OCI-LY7 (cell line): ENCODE data around the gene GXYLT2. TPM values are rescaled to one million over a fixed set of nuclear protein-coding genes. Genes with fewer than 3 reads are reported as not detected.
A peak's percentile ranks its signal among the peaks of the same experiment; 100 is the strongest.
"Not testable (repeated sequence)": the region's sequence is repeated elsewhere in the genome, so short reads cannot be mapped to it uniquely, and the experiment has no call there.

Experiments
- BruUV-seq: library from RNA; stranded (reverse); fragments of 400-500 nt; replicated peaks from 2 replicates; lab custom pipeline; 2021; lab: Mats Ljungman, UMichigan
- CTCF ChIA-PET: fragments of 300-600 bp; sonication (Branson Sonifier 250); formaldehyde crosslinking; loops from one replicate; lab custom pipeline; 2022; ENCODE audit warnings: antibody characterized with exemption; ENCODE audit not compliant: unreplicated experiment; lab: Charles Lee
- POLR2A ChIA-PET: fragments of 300-600 bp; sonication (Branson Sonifier 250); formaldehyde crosslinking; loops from one replicate; lab custom pipeline; 2022; ENCODE audit warnings: antibody characterized with exemption; lab: Charles Lee
- DNase-seq: peaks from one replicate; pipeline ENCODE4 v3.0.0-alpha.2; 2015; ENCODE audit warnings: low spot score
- H2AFZ ChIP-seq: fragments of 200-600 bp; sonication (generic), shearing (Covaris generic); 2 replicates; pipeline ENCODE4 v1.6.1; 2014; ENCODE audit warnings: mild to moderate bottlenecking, antibody characterized with exemption, low read length, moderate library complexity
- H3K27ac ChIP-seq: fragments of 200-600 bp; sonication (generic); 2 replicates; pipeline ENCODE4 v1.5.1; 2014; ENCODE audit warnings: mixed run types, low read depth, mild to moderate bottlenecking, moderate library complexity, low read length, inconsistent platforms; ENCODE audit not compliant: poor library complexity, severe bottlenecking
- H3K36me3 ChIP-seq: fragments of 200-600 bp; sonication (generic); 2 replicates; pipeline ENCODE4 v1.6.1; 2014; ENCODE audit warnings: mild to moderate bottlenecking, antibody characterized with exemption, low read length, moderate library complexity, mixed read lengths; ENCODE audit not compliant: insufficient read depth
- H3K4me1 ChIP-seq: fragments of 200-600 bp; sonication (generic); 2 replicates; pipeline ENCODE4 v1.5.1; 2014; ENCODE audit warnings: mild to moderate bottlenecking, low read length; ENCODE audit not compliant: insufficient read depth, poor library complexity, severe bottlenecking
- H3K4me2 ChIP-seq: fragments of 200-600 bp; sonication (generic); 2 replicates; pipeline ENCODE4 v1.6.1; 2014; ENCODE audit warnings: mild to moderate bottlenecking, low read length
- H3K4me3 ChIP-seq: fragments of 200-600 bp; sonication (generic); 2 replicates; pipeline ENCODE4 v1.5.1; 2014; ENCODE audit warnings: mild to moderate bottlenecking, low read depth, low read length; ENCODE audit not compliant: poor library complexity, severe bottlenecking
- H3K79me2 ChIP-seq: fragments of 200-600 bp; sonication (generic); 2 replicates; pipeline ENCODE4 v1.6.1; 2016; ENCODE audit warnings: low read depth, mild to moderate bottlenecking, low read length, moderate library complexity, mixed read lengths; ENCODE audit not compliant: insufficient read depth
- H3K9me2 ChIP-seq: fragments of 200-600 bp; sonication (generic); 2 replicates; pipeline ENCODE4 v1.6.1; 2016; ENCODE audit warnings: mild to moderate bottlenecking, low read length, mixed read lengths; ENCODE audit not compliant: insufficient read depth
- H3K9me3 ChIP-seq: fragments of 200-600 bp; sonication (generic); 2 replicates; pipeline ENCODE4 v1.6.1; 2014; ENCODE audit warnings: mild to moderate bottlenecking, mixed run types, low read length, mixed read lengths
- H4K20me1 ChIP-seq: fragments of 200-600 bp; sonication (generic); 2 replicates; pipeline ENCODE4 v1.6.1; 2014; ENCODE audit warnings: mild to moderate bottlenecking, antibody characterized with exemption, low read length, moderate library complexity, mixed read lengths; ENCODE audit not compliant: insufficient read depth
- EZH2phosphoT487 ChIP-seq: fragments of 200-600 bp; sonication (generic); IDR thresholded peaks from 2 replicates; pipeline ENCODE4 v1.6.1; 2018; ENCODE audit warnings: low read depth, borderline replicate concordance, mild to moderate bottlenecking, mixed run types, antibody characterized with exemption, low read length, moderate library complexity, mixed read lengths
- intact Hi-C: fragments of 100-400 bp; cut with micrococcal nuclease; formaldehyde crosslinking; loops from one replicate; pipeline ENCODE4 v1.10.0; 2022; ENCODE audit not compliant: unreplicated experiment
- total RNA-seq, 2 experiments: library from RNA; depleted of rRNA in 1 of 2; stranded (reverse); fragments of >200 nt in 1 of 2; shearing (Covaris generic) in 1 of 2; gene quantifications; 2 replicates each; pipeline ENCODE4 v1.2.3, GENCODE V29; 2014 to 2022
- TF ChIP-seq, protein P1 (sequence below): fragments of 200-600 bp; sonication (generic); conservative IDR thresholded peaks from 2 replicates; pipeline ENCODE4 v1.5.1; 2014; ENCODE audit warnings: mild to moderate bottlenecking, antibody characterized with exemption, low read length, moderate library complexity, mixed read lengths

The GXYLT2 gene
- total RNA-seq, 2 experiments from 2014 or later: not detected

DNA sequence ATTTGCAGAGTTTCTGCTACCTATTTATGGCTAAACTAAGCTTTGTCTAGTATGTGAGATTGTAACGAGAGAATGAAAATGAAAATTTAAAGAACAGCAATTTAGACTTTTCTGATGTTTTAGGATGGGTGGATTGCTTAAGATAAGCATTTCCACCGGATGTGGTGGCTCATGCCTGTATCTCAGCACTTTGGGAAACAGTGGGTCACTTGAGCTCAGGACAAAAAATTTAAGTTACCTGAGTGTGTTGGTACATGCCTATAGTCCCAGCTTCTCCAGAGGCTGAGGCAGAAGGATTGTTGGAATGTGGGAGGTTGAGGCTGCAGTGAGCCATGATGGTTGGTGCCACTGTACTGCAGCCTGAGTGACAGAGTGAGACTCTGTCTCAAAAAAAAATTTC, 112.1 kb downstream of the GXYLT2 start:
- Histone ChIP-seq H3K36me3 (peaks cover 69% of the 10 kb centered on the region), H3K9me3 (no peaks in the 10 kb centered on the region), H3K4me1 (peaks cover 36% of the 10 kb centered on the region), H3K9me2 (no peaks in the 10 kb centered on the region), H4K20me1 (peaks cover 33% of the 10 kb centered on the region), H3K27ac (no peak overlapping the region), H3K4me3 (peak overlapping the region; percentile 93), H3K4me2 (peak overlapping the region; percentile 87), H3K79me2 (peaks cover 81% of the 10 kb centered on the region), H2AFZ (no peak overlapping the region)
- DNase-seq: peak; percentile 30
- no TSS peak for BruUV-seq
- TF ChIP-seq, protein P1, sequence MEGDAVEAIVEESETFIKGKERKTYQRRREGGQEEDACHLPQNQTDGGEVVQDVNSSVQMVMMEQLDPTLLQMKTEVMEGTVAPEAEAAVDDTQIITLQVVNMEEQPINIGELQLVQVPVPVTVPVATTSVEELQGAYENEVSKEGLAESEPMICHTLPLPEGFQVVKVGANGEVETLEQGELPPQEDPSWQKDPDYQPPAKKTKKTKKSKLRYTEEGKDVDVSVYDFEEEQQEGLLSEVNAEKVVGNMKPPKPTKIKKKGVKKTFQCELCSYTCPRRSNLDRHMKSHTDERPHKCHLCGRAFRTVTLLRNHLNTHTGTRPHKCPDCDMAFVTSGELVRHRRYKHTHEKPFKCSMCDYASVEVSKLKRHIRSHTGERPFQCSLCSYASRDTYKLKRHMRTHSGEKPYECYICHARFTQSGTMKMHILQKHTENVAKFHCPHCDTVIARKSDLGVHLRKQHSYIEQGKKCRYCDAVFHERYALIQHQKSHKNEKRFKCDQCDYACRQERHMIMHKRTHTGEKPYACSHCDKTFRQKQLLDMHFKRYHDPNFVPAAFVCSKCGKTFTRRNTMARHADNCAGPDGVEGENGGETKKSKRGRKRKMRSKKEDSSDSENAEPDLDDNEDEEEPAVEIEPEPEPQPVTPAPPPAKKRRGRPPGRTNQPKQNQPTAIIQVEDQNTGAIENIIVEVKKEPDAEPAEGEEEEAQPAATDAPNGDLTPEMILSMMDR: no peak
- TF ChIP-seq EZH2phosphoT487: no peak
- intact Hi-C loops: loop anchor here (5.0 to 10.0 kb wide), 3 partner anchors 57 to 1338 kb away; no protein-coding TSS in a partner anchor
- ChIA-PET CTCF (interaction anchor here (1.3 kb wide), 1 partner anchor 10 kb away, joined by 3 read pairs; no protein-coding TSS in a partner anchor), POLR2A (interaction anchor here (0.7 to 1.7 kb wide), 4 partner anchors 9 to 524 kb away, joined by 3 to 10 read pairs (median 4); no protein-coding TSS in a partner anchor)

DNA sequence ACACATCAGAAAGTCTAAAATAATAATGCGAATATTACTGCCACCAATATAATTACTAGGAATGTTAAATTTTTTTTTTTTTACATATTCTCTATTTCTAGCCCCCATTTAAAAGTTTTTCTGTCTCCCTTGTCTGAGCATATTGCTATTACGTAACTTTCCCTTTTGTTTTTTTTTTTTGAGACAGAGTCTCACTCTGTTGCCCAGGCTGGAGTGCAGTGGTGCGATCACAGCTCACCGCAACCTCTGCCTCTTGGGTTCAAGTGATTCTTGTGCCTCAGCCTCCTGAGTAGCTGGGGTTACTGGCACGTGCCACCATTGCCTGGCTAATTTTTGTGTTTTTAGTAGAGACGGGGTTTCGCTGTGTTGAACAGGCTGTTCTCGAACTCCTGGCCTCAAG, 115.2 kb downstream of the GXYLT2 start:
- H3K4me2 ChIP-seq, intact Hi-C loops, DNase-seq, H3K4me3 ChIP-seq, H3K27ac ChIP-seq, BruUV-seq, H3K9me3 ChIP-seq, H3K9me2 ChIP-seq, H2AFZ ChIP-seq, CTCF ChIA-PET, POLR2A ChIA-PET: not testable (repeated sequence)
- Histone ChIP-seq H3K79me2 (peaks cover 100% of the 10 kb centered on the region), H3K36me3 (peaks cover 96% of the 10 kb centered on the region), H3K4me1 (peaks cover 28% of the 10 kb centered on the region), H4K20me1 (peaks cover 44% of the 10 kb centered on the region)

DNA sequence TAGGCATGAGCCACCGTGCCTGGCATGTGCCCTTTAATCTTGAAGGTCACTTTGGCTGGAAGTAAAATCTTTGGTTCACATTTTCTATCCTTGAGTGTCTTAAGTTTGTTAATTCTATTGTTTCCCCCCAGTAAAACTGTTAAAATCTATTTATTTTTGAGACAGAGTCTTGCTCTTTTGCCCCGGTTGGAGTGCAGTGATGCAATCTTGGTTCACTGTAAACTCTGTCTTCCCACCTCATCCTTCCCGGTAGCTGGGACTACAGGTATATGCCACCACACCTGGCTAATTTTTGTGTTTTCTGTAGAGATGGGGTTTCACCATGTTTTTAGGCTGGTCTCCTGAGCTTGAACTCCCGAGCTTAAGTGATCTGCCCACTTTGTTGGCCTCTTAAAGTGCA, 116.5 kb downstream of the GXYLT2 start:
- no peak overlapping the region for H3K27ac ChIP-seq
- BruUV-seq: no TSS peak
- H4K20me1 ChIP-seq: peaks cover 44% of the 10 kb centered on the region
- H3K36me3 ChIP-seq: peaks cover 96% of the 10 kb centered on the region
- no peak for DNase-seq
- peaks cover 100% of the 10 kb centered on the region for H3K79me2 ChIP-seq
- intact Hi-C loops: no loop called here
- POLR2A ChIA-PET: no interaction called here
- H2AFZ ChIP-seq: no peak overlapping the region
- no peaks in the 10 kb centered on the region for H3K9me3 ChIP-seq
- peaks cover 16% of the 10 kb centered on the region for H3K4me1 ChIP-seq
- TF ChIP-seq EZH2phosphoT487: no peak
- TF ChIP-seq, protein P1: no peak
- CTCF ChIA-PET: no interaction called here
- no peaks in the 10 kb centered on the region for H3K9me2 ChIP-seq
- no peak overlapping the region for H3K4me2 ChIP-seq
- H3K4me3 ChIP-seq: no peak overlapping the region
